SK-N-SH treated with all-trans-retinoic acid at 6 μM for 48 hours (cell line): Measurements from ENCODE around the gene THAP3.

Experiments used
- CSRNP3 ChIP-seq: fragments of 250-450 bp; sonication (Bioruptor Pico); IDR thresholded peaks from 2 replicates; pipeline ENCODE4 v1.5.1; 2021; ENCODE audit warnings: mild to moderate bottlenecking, moderate library complexity
- ESRRG ChIP-seq: fragments of 250-450 bp; sonication (Bioruptor Pico); IDR thresholded peaks from 2 replicates; pipeline ENCODE4 v1.6.1; 2021; ENCODE audit warnings: mild to moderate bottlenecking
- PATZ1 ChIP-seq: fragments of 250-450 bp; sonication (Bioruptor Pico); IDR thresholded peaks from 2 replicates; pipeline ENCODE4 v1.8.0; 2020; ENCODE audit warnings: mild to moderate bottlenecking, moderate library complexity, borderline replicate concordance
- RARB ChIP-seq: fragments of 250-450 bp; sonication (Bioruptor Pico); IDR thresholded peaks from 2 replicates; pipeline ENCODE4 v1.8.0; 2021; ENCODE audit warnings: mild to moderate bottlenecking, moderate library complexity
- ZC3H10 ChIP-seq: fragments of 250-450 bp; sonication (Bioruptor Pico); IDR thresholded peaks from 2 replicates; pipeline ENCODE4 v1.5.1; 2021; ENCODE audit warnings: mild to moderate bottlenecking, moderate library complexity
- ZNF70 ChIP-seq: fragments of 450-650 bp; formaldehyde crosslinking; IDR thresholded peaks from 2 replicates; pipeline ENCODE4 v1.5.0; 2020; ENCODE audit warnings: mild to moderate bottlenecking, moderate library complexity

- TF ChIP-seq ESRRG (no peak), PATZ1 (CRISPR knock-in tag) (no peak), RARB (CRISPR knock-in tag) (no peak), CSRNP3 (CRISPR knock-in tag) (no peak), ZC3H10 (CRISPR knock-in tag) (no peak), ZNF70 (CRISPR knock-in tag) (no peak)
These were observed 37.2 kb upstream of the THAP3 start for GRCh38 chr1:6587261-6588005.
